Activated T-helper 2 cell treated with anti-CD3 and anti-CD28 coated beads, Interferon-gamma antibody, Interleukin-2, Interleukin-4, amounts not matched to agents 10 μg/mL and 5 μg/mL and 100 μg/mL, durations not matched to agents 14 hours and 24 hours and 36 hours (primary cell): ENCODE results near the gene PPP1R9B. TPM values are rescaled to one million over a fixed set of nuclear protein-coding genes. Genes with fewer than 3 reads are reported as not detected.

Source experiments
- DNase-seq: peaks from one replicate; pipeline ENCODE4 v3.0.0; 2021; ENCODE audit warnings: low spot score
- H3K27ac Mint-ChIP-seq: one replicate; pipeline ENCODE4 v1.8.0; 2021; ENCODE audit warnings: mixed read lengths
- H3K27me3 Mint-ChIP-seq: one replicate; pipeline ENCODE4 v1.8.0; 2021; ENCODE audit warnings: low read depth, mixed read lengths
- H3K36me3 Mint-ChIP-seq: one replicate; pipeline ENCODE4 v1.8.0; 2021; ENCODE audit warnings: low read depth, mixed read lengths
- H3K4me1 Mint-ChIP-seq: one replicate; pipeline ENCODE4 v1.8.0; 2021; ENCODE audit warnings: low read depth, mixed read lengths
- H3K4me3 Mint-ChIP-seq: one replicate; pipeline ENCODE4 v1.8.0; 2021; ENCODE audit warnings: low read depth, mild to moderate bottlenecking, moderate library complexity, mixed read lengths
- H3K9me3 Mint-ChIP-seq: one replicate; pipeline ENCODE4 v1.8.0; 2021; ENCODE audit warnings: mixed read lengths
- intact Hi-C: fragments of 100-400 bp; cut with micrococcal nuclease; formaldehyde crosslinking; loops from one replicate; pipeline ENCODE4 v1.15.1; 2023
- total RNA-seq: library from RNA; stranded (reverse); gene quantifications from 2 replicates; pipeline ENCODE4 v1.2.3, GENCODE V29; 2022

The PPP1R9B gene
- total RNA-seq, 1 donor from 2014 or later = 130 TPM

DNA sequence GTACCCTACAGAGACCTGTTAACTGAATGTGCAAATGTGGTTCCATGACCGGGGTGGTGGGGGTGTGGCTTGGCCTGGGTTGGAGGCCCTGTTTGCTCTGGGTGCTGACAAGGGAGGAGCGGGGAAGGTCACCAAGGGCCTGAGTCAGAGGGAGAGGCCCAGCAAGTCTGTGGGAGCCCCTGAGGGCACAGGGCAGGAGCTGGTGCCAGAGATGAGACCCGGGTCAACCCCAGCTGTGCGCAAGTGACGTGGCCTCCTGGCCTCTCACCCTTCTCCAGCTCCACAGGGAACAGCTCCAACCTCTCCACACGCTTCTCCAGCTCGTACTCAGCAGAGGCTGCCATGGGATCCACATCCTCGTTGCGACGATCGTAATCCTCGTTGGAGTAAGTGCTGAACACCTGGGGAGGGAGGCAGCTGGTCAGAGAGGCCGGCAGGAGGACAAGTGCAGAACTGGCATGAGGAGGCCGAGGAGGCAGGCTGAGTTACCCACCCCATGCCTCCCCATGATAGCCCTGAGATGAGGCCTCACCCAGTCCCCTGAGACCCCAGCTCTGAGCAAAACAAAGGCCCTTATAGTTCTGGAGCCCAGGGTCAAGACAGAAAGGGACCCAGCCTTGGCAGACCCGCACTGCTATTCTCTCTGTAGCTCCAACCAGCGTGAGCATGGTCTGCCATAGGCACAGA, 5.5 kb downstream of the PPP1R9B start:
- peak overlapping the region; percentile 64 for H3K4me3 Mint-ChIP-seq

DNA sequence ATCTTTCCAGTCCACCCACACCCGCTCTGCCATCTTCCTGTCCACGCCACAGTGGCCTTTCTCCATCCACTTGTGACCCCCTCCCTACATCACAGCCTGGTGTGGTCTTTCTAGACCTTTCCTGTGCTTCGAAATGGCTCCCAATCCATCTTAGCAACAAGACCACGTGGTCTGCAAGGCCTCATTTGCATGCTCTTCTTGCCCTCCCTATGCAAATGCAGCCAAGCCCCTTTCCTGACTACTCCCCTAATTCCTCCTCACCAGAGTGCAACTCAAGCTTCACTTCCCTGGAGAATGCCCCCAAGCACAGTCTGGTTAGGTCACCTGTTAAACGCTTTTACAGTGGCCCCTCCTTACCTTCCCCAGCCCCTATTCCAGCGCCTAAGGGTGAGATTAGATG, 6.1 kb downstream of the PPP1R9B start:
- intact Hi-C loops = no loop called here
- H3K4me3 Mint-ChIP-seq = peak overlapping the region; percentile 0
- H3K27me3 Mint-ChIP-seq = no peaks in the 10 kb centered on the region
- peaks cover 92% of the 10 kb centered on the region for H3K36me3 Mint-ChIP-seq
- no peaks in the 10 kb centered on the region for H3K9me3 Mint-ChIP-seq
- H3K4me1 Mint-ChIP-seq = peaks cover 76% of the 10 kb centered on the region
- no peak for DNase-seq
- H3K27ac Mint-ChIP-seq = peak overlapping the region; percentile 48

More for the DNA sequence above, 5.5 kb downstream of the PPP1R9B start:
- intact Hi-C loops = no loop called here
- DNase-seq = no peak
- peak overlapping the region; percentile 48 for H3K27ac Mint-ChIP-seq
- H3K4me1 Mint-ChIP-seq = peaks cover 70% of the 10 kb centered on the region
- H3K27me3 Mint-ChIP-seq = no peaks in the 10 kb centered on the region
- peaks cover 86% of the 10 kb centered on the region for H3K36me3 Mint-ChIP-seq
- H3K9me3 Mint-ChIP-seq = no peaks in the 10 kb centered on the region

DNA sequence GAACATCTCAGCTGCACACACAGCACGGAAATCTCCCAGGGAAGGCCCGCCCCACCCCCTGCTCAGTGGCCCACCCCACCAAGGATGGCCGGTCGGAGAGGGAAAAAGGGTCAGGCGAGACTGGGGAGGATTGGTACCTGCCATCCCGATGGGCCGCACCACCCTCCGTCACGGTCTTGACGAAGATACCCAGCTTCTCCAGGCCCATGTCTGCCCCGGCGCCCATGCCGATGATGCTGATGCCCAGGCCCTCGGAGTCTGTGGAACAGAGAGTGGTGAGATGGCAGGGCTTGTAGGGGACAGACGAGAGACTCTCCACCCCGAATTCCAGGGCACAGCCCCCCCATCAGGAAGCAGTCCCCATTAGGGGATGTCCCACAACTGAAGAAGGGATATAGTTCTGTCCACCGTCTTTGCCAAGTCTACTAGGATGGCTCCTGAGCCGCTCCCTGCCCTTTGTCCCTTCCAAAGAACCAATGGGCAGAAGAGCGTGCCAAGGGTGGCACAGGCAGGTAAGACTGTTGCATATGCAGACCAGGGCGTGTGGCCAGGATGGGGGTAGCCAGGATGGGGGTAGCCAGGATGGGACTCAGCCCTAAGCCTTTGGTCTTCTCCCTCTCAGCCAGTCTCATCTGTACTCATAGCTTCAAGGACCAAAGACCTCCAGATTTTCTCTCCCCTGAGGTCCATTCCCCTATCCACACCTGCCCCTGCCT, 6.9 kb downstream of the PPP1R9B start:
- H3K9me3 Mint-ChIP-seq = no peaks in the 10 kb centered on the region
- intact Hi-C loops = no loop called here
- no peaks in the 10 kb centered on the region for H3K27me3 Mint-ChIP-seq
- peaks cover 94% of the 10 kb centered on the region for H3K36me3 Mint-ChIP-seq
- peak overlapping the region; percentile 48 for H3K27ac Mint-ChIP-seq
- DNase-seq = no peak
- H3K4me3 Mint-ChIP-seq = no peak overlapping the region
- H3K4me1 Mint-ChIP-seq = peaks cover 79% of the 10 kb centered on the region

DNA sequence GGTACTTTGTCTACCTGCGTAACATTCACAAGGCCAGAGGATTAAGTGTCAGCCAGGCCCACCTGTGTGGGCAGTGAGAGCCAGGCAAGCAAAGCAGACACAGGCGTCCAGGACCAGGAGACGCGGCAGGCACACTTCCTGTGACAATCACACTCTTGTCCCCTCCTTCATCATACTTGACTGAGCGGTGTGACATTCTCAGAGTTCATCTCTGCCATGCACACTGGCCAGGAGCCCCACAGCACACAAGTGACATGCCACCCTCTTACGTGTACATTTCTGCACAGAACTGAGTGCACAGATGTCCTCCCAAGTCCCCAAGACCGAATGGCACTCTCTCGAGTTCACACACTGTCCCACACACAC, 8.7 kb downstream of the PPP1R9B start:
- Mint-ChIP-seq H3K27ac (peak overlapping the region; percentile 78), H3K27me3 (no peaks in the 10 kb centered on the region), H3K4me3 (peak overlapping the region; percentile 65), H3K36me3 (peaks cover 94% of the 10 kb centered on the region), H3K9me3 (no peaks in the 10 kb centered on the region), H3K4me1 (peaks cover 74% of the 10 kb centered on the region)
- no peak for DNase-seq
- intact Hi-C loops = loop anchor here (2.0 kb wide), 1 partner anchor 19 kb away; no protein-coding TSS in a partner anchor

DNA sequence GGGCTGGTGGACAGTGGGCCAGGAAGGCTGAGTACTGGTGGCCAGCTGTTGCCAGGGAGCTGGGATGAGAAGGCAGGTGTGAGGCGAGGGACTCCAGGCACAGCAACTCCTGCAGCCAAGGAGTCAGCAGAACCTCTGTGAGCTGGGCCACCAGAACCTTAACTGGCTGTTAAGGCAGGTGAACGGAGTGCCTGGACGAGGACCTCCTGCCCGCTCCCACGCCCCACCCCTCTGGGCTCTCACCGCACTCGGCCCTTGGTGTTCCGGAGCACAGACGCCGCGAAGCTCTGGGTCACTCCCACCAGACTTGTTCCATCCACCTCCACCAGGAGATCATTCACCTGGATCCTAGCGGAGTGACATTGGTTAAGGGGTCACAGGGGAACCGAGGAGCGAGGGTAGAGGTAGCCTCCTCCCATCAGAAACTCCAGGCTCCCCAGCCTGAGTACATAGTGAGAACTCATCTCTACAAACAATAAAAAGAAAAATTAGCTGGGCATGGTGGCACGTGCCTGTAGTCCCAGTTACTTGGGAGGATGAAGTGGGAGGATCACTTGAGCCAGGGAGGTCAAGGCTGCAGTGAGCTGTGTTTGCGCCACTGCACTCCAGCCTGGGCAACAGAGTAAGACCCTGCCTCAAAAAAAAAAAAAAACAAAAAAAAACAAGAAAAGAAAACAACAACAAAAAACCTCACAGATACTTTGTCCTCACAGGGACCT, 9.3 kb downstream of the PPP1R9B start:
- Mint-ChIP-seq H3K4me1 (peaks cover 69% of the 10 kb centered on the region), H3K27ac (peak overlapping the region; percentile 78), H3K36me3 (peaks cover 95% of the 10 kb centered on the region), H3K9me3 (no peaks in the 10 kb centered on the region), H3K27me3 (no peaks in the 10 kb centered on the region), H3K4me3 (peak overlapping the region; percentile 67)
- DNase-seq = no peak
- intact Hi-C loops = loop anchor here (2.0 kb wide), 1 partner anchor 20 kb away; no protein-coding TSS in a partner anchor

DNA sequence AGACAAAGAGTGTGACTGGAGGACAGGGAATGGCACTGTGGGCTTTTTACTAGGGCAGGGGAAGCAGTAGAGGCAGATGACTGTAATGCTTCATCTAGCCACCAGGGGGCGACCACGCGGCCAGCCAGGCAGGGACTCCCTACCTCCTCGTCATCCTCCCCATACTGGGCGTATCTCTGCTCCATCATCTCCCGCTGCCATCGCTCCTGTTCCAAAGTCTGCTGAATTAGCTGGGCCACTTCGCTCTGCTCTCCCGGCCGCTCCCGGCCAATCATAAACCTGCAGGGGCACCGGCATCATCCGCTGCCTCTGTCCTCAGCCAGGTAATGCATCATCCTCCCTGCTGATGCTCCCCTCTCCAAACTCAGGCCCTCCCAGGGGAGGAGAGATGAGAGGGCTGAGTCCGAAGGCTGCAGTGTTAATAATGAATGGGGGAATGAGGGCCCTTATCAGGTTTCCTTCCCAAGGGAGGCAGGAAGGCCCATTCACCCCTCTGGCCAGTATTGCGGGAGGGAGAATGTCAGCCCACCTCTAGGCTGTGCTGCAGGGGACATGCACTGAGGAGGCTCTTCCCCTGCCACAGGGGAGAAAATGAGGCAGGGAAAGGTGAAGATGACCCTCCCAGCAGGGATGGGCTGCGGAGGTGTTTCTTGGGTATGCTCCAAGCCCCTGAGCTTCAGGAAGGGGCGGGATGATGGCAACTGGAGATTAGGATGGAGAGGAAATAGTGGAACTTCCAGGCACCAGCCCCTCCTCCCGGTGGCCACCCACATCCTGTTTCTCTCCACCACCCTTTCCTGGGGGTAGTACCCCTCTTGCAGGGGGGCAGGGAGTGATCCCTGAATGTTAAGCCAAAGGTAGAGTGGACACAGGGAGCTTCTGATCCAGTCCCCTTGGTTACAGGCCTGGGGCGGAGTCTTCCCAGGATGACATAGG, 10.3 kb downstream of the PPP1R9B start:
- intact Hi-C loops = loop anchor here (1.0 to 2.0 kb wide), 2 partner anchors 8 to 21 kb away; no protein-coding TSS in a partner anchor
- H3K27ac Mint-ChIP-seq = peak overlapping the region; percentile 77

DNA sequence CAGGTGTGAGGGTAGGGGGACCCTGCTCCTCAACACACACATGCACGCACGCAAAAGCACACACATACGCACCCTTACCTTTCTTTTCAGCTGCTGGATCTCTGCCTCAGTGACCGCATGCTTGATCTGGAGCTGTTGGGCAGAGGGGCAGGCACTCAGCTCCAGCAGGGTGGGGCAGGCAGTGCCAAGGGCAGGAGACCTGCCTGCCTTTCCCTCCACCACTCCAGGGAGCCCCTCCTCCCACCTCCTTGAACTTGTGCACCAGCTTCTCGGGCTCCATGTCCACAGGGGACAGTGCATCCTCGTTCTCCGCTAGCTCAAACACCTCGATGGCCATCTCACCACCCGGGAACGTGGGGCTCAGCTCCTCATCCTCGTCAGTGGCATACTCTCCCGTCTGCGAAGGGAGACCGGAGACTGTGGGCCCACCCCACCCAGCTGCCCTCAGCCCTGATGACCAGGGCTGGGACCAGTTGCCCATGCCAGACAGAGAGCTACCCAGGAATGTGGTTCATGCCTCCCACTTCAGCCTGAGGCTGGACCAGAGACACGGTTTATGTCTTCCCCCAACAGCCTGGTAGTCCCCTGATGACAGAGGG, 11.2 kb downstream of the PPP1R9B start:
- H3K4me3 Mint-ChIP-seq = no peak overlapping the region
- H3K9me3 Mint-ChIP-seq = no peaks in the 10 kb centered on the region
- intact Hi-C loops = no loop called here
- peaks cover 92% of the 10 kb centered on the region for H3K36me3 Mint-ChIP-seq
- H3K27me3 Mint-ChIP-seq = no peaks in the 10 kb centered on the region
- H3K27ac Mint-ChIP-seq = peak overlapping the region; percentile 77
- peaks cover 55% of the 10 kb centered on the region for H3K4me1 Mint-ChIP-seq
- DNase-seq = no peak

More for the DNA sequence above, 10.3 kb downstream of the PPP1R9B start:
- H3K36me3 Mint-ChIP-seq = peaks cover 96% of the 10 kb centered on the region
- peak; percentile 77 for DNase-seq
- peaks cover 63% of the 10 kb centered on the region for H3K4me1 Mint-ChIP-seq
- no peaks in the 10 kb centered on the region for H3K27me3 Mint-ChIP-seq
- H3K4me3 Mint-ChIP-seq = peak overlapping the region; percentile 67
- no peaks in the 10 kb centered on the region for H3K9me3 Mint-ChIP-seq

DNA sequence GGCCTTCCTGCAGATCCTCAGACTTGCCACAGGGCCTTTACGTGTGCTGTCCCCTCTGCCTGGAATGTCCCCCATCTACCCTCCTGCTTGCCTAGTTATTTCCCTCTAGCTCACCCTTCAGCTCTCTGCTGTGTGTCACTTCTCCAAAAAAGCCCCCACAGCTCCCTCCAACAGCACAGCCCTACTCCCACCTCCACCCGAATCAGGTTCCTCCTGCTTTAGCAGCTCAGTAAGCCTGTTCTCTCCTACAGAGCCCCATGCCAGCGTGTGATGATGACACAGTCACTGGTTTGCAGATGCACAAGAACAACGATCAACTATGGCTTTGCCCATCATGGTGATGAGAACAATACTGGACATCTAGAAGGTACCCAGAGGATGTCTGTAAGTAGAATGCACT, 13.4 kb downstream of the PPP1R9B start:
- H3K27me3 Mint-ChIP-seq = no peaks in the 10 kb centered on the region
- H3K4me3 Mint-ChIP-seq = no peak overlapping the region
- intact Hi-C loops = no loop called here
- no peaks in the 10 kb centered on the region for H3K9me3 Mint-ChIP-seq
- no peak overlapping the region for H3K27ac Mint-ChIP-seq
- peaks cover 34% of the 10 kb centered on the region for H3K4me1 Mint-ChIP-seq
- H3K36me3 Mint-ChIP-seq = peaks cover 87% of the 10 kb centered on the region
- DNase-seq = no peak

DNA sequence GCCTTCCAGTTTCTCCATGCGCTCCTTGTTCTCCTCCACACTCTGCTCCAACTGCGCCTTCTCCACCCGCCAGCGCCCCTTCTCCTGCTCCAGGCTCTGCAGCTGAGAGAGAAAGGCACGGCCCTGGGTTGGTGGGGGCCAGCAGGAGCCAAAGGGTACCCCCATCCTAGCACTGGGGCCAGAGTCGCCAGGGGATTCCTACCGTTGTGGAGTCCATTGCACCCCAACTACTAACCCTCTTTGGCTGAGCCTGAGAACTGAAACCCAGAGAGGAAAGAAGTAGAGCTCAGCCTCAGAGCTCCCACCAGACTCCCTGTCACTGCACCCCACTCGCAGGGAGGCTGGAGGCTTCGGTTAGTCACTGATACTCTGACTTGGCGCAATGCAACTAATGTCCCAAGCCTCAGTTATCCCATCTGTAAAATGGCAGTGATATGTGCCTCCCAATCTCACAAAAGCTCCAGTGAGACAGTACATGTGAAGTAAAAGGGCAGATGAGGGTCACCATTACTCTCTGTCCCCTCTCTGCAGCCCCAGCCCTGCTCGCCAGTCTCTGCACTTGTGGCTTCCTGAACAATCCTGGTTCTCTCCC, 14.3 kb downstream of the PPP1R9B start:
- H3K27me3 Mint-ChIP-seq = no peaks in the 10 kb centered on the region
- no peak overlapping the region for H3K27ac Mint-ChIP-seq
- peaks cover 31% of the 10 kb centered on the region for H3K4me1 Mint-ChIP-seq
- no peak overlapping the region for H3K4me3 Mint-ChIP-seq
- no peak for DNase-seq
- peaks cover 85% of the 10 kb centered on the region for H3K36me3 Mint-ChIP-seq
- intact Hi-C loops = no loop called here
- H3K9me3 Mint-ChIP-seq = no peaks in the 10 kb centered on the region

DNA sequence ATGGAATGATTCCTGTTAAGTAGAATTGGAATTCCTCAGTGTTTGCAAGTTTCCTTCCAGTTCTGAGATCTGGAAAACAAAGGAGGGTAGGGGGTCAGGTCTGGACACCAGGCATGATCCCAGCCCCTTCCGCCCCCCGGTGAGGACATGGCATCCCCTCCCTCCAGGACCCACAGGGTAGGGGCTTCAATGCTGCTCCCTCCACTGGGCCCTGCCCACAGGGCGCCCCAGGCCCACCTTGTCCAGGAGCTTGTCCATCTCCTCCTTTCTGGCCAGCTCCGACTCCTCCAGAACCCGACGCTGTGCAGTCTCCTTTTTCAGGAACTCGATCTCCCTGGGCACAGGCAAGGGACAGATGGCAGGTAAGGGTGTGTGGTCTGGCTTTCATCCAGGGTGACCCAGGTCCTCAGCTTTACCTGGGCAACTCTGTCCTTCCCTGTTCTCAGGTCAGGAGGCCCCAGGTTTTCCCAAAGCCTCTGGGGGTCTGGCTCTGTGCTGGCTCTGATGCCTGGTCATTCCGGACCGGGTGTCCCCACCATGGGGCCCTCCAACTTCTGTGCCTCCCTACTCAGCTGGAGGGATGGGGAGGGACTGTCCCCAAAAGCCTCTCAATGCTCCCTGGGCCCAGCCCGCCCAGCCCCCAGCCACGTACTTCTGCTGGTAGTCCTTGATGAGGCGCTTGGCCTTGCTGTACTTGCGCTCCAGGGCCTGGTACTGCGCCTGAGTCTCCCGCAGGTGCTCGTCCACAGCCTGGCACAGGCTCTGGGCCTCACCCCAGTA, 15.0 kb downstream of the PPP1R9B start:
- intact Hi-C loops = no loop called here
- Mint-ChIP-seq H3K9me3 (no peaks in the 10 kb centered on the region), H3K27me3 (peaks cover 5% of the 10 kb centered on the region), H3K4me1 (peaks cover 31% of the 10 kb centered on the region), H3K36me3 (peaks cover 87% of the 10 kb centered on the region), H3K27ac (no peak overlapping the region), H3K4me3 (no peak overlapping the region)
- DNase-seq = no peak
